A673 (cell line): ENCODE data around the gene DZIP1.

Experiments
- EZH2 ChIP-seq: fragments of 200-600 bp; sonication (generic); IDR thresholded peaks from 2 replicates; pipeline ENCODE4 v1.6.1; 2017; ENCODE audit warnings: borderline replicate concordance, low read depth, mild to moderate bottlenecking, mixed read lengths, antibody characterized with exemption, low read length; ENCODE audit not compliant: poor library complexity, severe bottlenecking
- TF ChIP-seq, protein P1 (sequence below): fragments of 300-800, 200-600 bp; sonication (generic); conservative IDR thresholded peaks from 2 replicates; pipeline ENCODE4 v1.5.1; 2017; ENCODE audit warnings: low read depth, mild to moderate bottlenecking, antibody characterized with exemption, low read length, moderate library complexity, mixed read lengths

DNA sequence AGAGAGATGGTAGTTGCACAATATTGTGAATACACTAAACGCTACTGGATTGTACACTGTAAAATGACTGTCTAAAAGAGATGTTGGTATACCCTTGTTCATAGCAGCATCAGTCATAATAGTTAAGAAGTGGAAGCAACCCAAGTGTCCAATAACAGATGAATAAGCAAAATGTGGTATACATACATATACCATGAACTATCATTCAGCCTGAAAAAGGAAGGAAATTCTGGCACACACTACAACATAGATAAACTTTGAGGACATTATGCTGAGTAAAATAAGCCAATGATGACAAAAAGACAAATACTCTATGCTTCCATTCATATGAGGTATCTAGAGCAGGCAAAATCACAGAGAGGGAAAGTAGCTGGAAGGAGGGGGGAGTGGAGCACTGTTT is 16.0 kb downstream of the DZIP1 start:
- TF ChIP-seq, protein P1, sequence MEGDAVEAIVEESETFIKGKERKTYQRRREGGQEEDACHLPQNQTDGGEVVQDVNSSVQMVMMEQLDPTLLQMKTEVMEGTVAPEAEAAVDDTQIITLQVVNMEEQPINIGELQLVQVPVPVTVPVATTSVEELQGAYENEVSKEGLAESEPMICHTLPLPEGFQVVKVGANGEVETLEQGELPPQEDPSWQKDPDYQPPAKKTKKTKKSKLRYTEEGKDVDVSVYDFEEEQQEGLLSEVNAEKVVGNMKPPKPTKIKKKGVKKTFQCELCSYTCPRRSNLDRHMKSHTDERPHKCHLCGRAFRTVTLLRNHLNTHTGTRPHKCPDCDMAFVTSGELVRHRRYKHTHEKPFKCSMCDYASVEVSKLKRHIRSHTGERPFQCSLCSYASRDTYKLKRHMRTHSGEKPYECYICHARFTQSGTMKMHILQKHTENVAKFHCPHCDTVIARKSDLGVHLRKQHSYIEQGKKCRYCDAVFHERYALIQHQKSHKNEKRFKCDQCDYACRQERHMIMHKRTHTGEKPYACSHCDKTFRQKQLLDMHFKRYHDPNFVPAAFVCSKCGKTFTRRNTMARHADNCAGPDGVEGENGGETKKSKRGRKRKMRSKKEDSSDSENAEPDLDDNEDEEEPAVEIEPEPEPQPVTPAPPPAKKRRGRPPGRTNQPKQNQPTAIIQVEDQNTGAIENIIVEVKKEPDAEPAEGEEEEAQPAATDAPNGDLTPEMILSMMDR = no peak
- no peak for TF ChIP-seq EZH2
